Measurements from ENCODE around the gene KANSL1. TPM values are rescaled to one million over a fixed set of nuclear protein-coding genes. Genes with fewer than 3 reads are reported as not detected.

Gene KANSL1
- total RNA-seq, 2 experiments from 2014 or later: 46.8 to 64.5 TPM

GRCh38 chr17:46200197-46200596 is 7.0 kb upstream of the KANSL1 start:
- peaks cover 47% of the 10 kb centered on the region for H3K4me1 Mint-ChIP-seq
- CTCF ChIA-PET: interaction anchor here (0.6 to 2.0 kb wide), 6 partner anchors 12 to 348 kb away, joined by 3 to 14 read pairs (median 4); no protein-coding TSS in a partner anchor
- H3K27me3 Mint-ChIP-seq: no peaks in the 10 kb centered on the region

GRCh38 chr17:46199379-46199778 is 6.2 kb upstream of the KANSL1 start:
- Mint-ChIP-seq H3K4me3 (no peak overlapping the region), H3K36me3 (ENCODE audit: low read depth) (peaks cover 8% of the 10 kb centered on the region), H3K27me3 (no peaks in the 10 kb centered on the region), H3K4me1 (peaks cover 55% of the 10 kb centered on the region), H3K9me3 (ENCODE audit: low read depth) (no peaks in the 10 kb centered on the region), H3K27ac (no peak overlapping the region)
- ATAC-seq: no peak
- no peak for DNase-seq
- intact Hi-C loops (cut with DNase I, micrococcal nuclease): loop anchor here in 1 of 2 experiments (10.0 kb wide), 1 partner anchor 885 kb away; the partner anchor contains the start of gene MAP3K14
- CTCF ChIA-PET: interaction anchor here (0.6 to 2.1 kb wide), 9 partner anchors 11 to 348 kb away, joined by 3 to 14 read pairs (median 3); no protein-coding TSS in a partner anchor
- POLR2A ChIA-PET: no interaction called here

More at GRCh38 chr17:46200197-46200596, 7.0 kb upstream of the KANSL1 start:
- POLR2A ChIA-PET: no interaction called here
- DNase-seq: no peak
- intact Hi-C loops (cut with DNase I, micrococcal nuclease): no loop called here
- H3K27ac Mint-ChIP-seq: no peak overlapping the region
- peaks cover 13% of the 10 kb centered on the region for H3K36me3 Mint-ChIP-seq (ENCODE audit: low read depth)
- H3K4me3 Mint-ChIP-seq: no peak overlapping the region
- no peaks in the 10 kb centered on the region for H3K9me3 Mint-ChIP-seq (ENCODE audit: low read depth)
- no peak for ATAC-seq

- Mint-ChIP-seq H3K36me3 (ENCODE audit: low read depth) (peaks cover 4% of the 10 kb centered on the region), H3K27ac (no peak overlapping the region), H3K4me1 (peaks cover 58% of the 10 kb centered on the region), H3K9me3 (ENCODE audit: low read depth) (no peaks in the 10 kb centered on the region), H3K4me3 (no peak overlapping the region), H3K27me3 (no peaks in the 10 kb centered on the region)
- CTCF ChIA-PET: interaction anchor here (0.8 to 2.1 kb wide), 4 partner anchors 11 to 107 kb away, joined by 3 to 10 read pairs (median 3); no protein-coding TSS in a partner anchor
- POLR2A ChIA-PET: no interaction called here
- intact Hi-C loops (cut with DNase I, micrococcal nuclease): loop anchor here in 1 of 2 experiments (10.0 kb wide), 1 partner anchor 883 kb away; the partner anchor contains the start of gene MAP3K14
- DNase-seq (no peak), ATAC-seq (no peak)
These were observed 5.0 kb upstream of the KANSL1 start for GRCh38 chr17:46198233-46198632.

GRCh38 chr17:46197530-46197929 is 4.3 kb upstream of the KANSL1 start:
- H3K36me3 Mint-ChIP-seq (ENCODE audit: low read depth): peaks cover 4% of the 10 kb centered on the region
- H3K9me3 Mint-ChIP-seq (ENCODE audit: low read depth): no peaks in the 10 kb centered on the region
- intact Hi-C loops (cut with DNase I, micrococcal nuclease): loop anchor here in 1 of 2 experiments (10.0 kb wide), 1 partner anchor 883 kb away; the partner anchor contains the start of gene MAP3K14
- H3K4me3 Mint-ChIP-seq: no peak overlapping the region
- ATAC-seq (no peak), DNase-seq (no peak)
- no peaks in the 10 kb centered on the region for H3K27me3 Mint-ChIP-seq
- H3K27ac Mint-ChIP-seq: no peak overlapping the region
- ChIA-PET CTCF (interaction anchor here (2.1 kb wide), 1 partner anchor 10 kb away, joined by 10 read pairs; no protein-coding TSS in a partner anchor), POLR2A (no interaction called here)
- peaks cover 58% of the 10 kb centered on the region for H3K4me1 Mint-ChIP-seq

GRCh38 chr17:46195939-46196716 is 2.9 kb upstream of the KANSL1 start:
- ATAC-seq (no peak), DNase-seq (no peak)
- ChIA-PET CTCF (interaction anchor here (0.7 to 1.0 kb wide), 2 partner anchors 13 to 17 kb away, joined by 3 read pairs; no protein-coding TSS in a partner anchor), POLR2A (no interaction called here)
- Mint-ChIP-seq H3K4me3 (no peak overlapping the region), H3K27me3 (no peaks in the 10 kb centered on the region), H3K27ac (peak overlapping the region; percentile 31), H3K4me1 (peaks cover 54% of the 10 kb centered on the region), H3K36me3 (ENCODE audit: low read depth) (peaks cover 5% of the 10 kb centered on the region), H3K9me3 (ENCODE audit: low read depth) (no peaks in the 10 kb centered on the region)
- intact Hi-C loops (cut with DNase I, micrococcal nuclease): loop anchor here in 1 of 2 experiments (10.0 kb wide), 1 partner anchor 881 kb away; the partner anchor contains the start of gene MAP3K14

GRCh38 chr17:46195217-46195855 is 2.1 kb upstream of the KANSL1 start:
- H3K4me1 Mint-ChIP-seq: peaks cover 54% of the 10 kb centered on the region
- POLR2A ChIA-PET: no interaction called here
- DNase-seq (no peak), ATAC-seq (no peak)
- peaks cover 3% of the 10 kb centered on the region for H3K36me3 Mint-ChIP-seq (ENCODE audit: low read depth)
- CTCF ChIA-PET: interaction anchor here (0.7 to 1.0 kb wide), 2 partner anchors 14 to 18 kb away, joined by 3 read pairs; no protein-coding TSS in a partner anchor
- H3K9me3 Mint-ChIP-seq (ENCODE audit: low read depth): no peaks in the 10 kb centered on the region
- H3K27ac Mint-ChIP-seq: peak overlapping the region; percentile 94
- intact Hi-C loops (cut with DNase I, micrococcal nuclease): loop anchor here in 1 of 2 experiments (10.0 kb wide), 1 partner anchor 881 kb away; the partner anchor contains the start of gene MAP3K14
- H3K4me3 Mint-ChIP-seq: peak overlapping the region; percentile 74
- H3K27me3 Mint-ChIP-seq: no peaks in the 10 kb centered on the region

GRCh38 chr17:46194393-46195216 is 1.4 kb upstream of the KANSL1 start:
- H3K36me3 Mint-ChIP-seq (ENCODE audit: low read depth): peaks cover 6% of the 10 kb centered on the region
- ChIA-PET POLR2A (no interaction called here), CTCF (interaction anchor here (1.5 kb wide), 2 partner anchors 16 to 37 kb away, joined by 8 to 10 read pairs; no protein-coding TSS in a partner anchor)
- peak; percentile 59 for DNase-seq
- H3K4me1 Mint-ChIP-seq: peaks cover 56% of the 10 kb centered on the region
- H3K27me3 Mint-ChIP-seq: no peaks in the 10 kb centered on the region
- intact Hi-C loops (cut with DNase I, micrococcal nuclease): loop anchor here (1.0 to 10.0 kb wide), 8 partner anchors 19 to 1453 kb away; partner anchors contain the start of genes HEXIM2 (in 1 of the 2), KPNB1 (in 1 of the 2) and MAP3K14 (in 1 of the 2)
- peak overlapping the region; percentile 94 for H3K27ac Mint-ChIP-seq
- no peaks in the 10 kb centered on the region for H3K9me3 Mint-ChIP-seq (ENCODE audit: low read depth)
- peak; percentile 40 for ATAC-seq
- H3K4me3 Mint-ChIP-seq: peak overlapping the region; percentile 74

- DNase-seq (peak; percentile 96), ATAC-seq (peak; percentile 83)
- POLR2A ChIA-PET: interaction anchor here (0.8 to 1.0 kb wide), 2 partner anchors 15 to 155 kb away, joined by 3 to 4 read pairs; no protein-coding TSS in a partner anchor
- Mint-ChIP-seq H3K4me3 (peak overlapping the region; percentile 74), H3K27ac (peak overlapping the region; percentile 94), H3K36me3 (ENCODE audit: low read depth) (peaks cover 6% of the 10 kb centered on the region), H3K4me1 (peaks cover 56% of the 10 kb centered on the region), H3K9me3 (ENCODE audit: low read depth) (no peaks in the 10 kb centered on the region), H3K27me3 (no peaks in the 10 kb centered on the region)
- CTCF ChIA-PET: interaction anchor here (0.5 to 1.5 kb wide), 18 partner anchors 10 to 1232 kb away, joined by 3 to 11 read pairs (median 4); no protein-coding TSS in a partner anchor
- intact Hi-C loops (cut with DNase I, micrococcal nuclease): loop anchor here (1.0 to 10.0 kb wide), 13 partner anchors 18 to 1453 kb away; partner anchors contain the start of genes HEXIM2 (in 1 of the 2), KPNB1 (in 1 of the 2) and MAP3K14 (in 1 of the 2)
These were observed 580 bp upstream of the KANSL1 start for GRCh38 chr17:46193626-46194392.

- H3K27ac Mint-ChIP-seq: peak overlapping the region; percentile 96
- DNase-seq: peak; percentile 74
- peaks cover 5% of the 10 kb centered on the region for H3K36me3 Mint-ChIP-seq (ENCODE audit: low read depth)
- CTCF ChIA-PET: interaction anchor here (0.6 to 1.5 kb wide), 25 partner anchors 9 to 641 kb away, joined by 3 to 11 read pairs (median 4); no protein-coding TSS in a partner anchor
- no peaks in the 10 kb centered on the region for H3K9me3 Mint-ChIP-seq (ENCODE audit: low read depth)
- H3K4me1 Mint-ChIP-seq: peaks cover 62% of the 10 kb centered on the region
- H3K4me3 Mint-ChIP-seq: peak overlapping the region; percentile 89
- intact Hi-C loops (cut with DNase I, micrococcal nuclease): loop anchor here (1.0 to 10.0 kb wide), 11 partner anchors 20 to 1455 kb away; partner anchors contain the start of genes HEXIM2 (in 1 of the 2), KPNB1 (in 1 of the 2) and MAP3K14 (in 1 of the 2)
- peak; percentile 13 for ATAC-seq
- POLR2A ChIA-PET: interaction anchor here (0.5 to 1.0 kb wide), 6 partner anchors 14 to 154 kb away, joined by 3 to 6 read pairs (median 4); no protein-coding TSS in a partner anchor
- H3K27me3 Mint-ChIP-seq: no peaks in the 10 kb centered on the region
These were observed 634 bp downstream of the KANSL1 start for GRCh38 chr17:46192439-46193150.

Measured in activated CD4-positive, alpha-beta T cell treated with anti-CD3 and anti-CD28 coated beads for 36 hours (primary cell).